ENCODE measurements around the gene TP53BP2.

- no peak for TF ChIP-seq CTCF (IDR thresholded peaks at IDR 0.05; ENCODE audit: insufficient read depth, low read depth, low read length)
- no peak for TF ChIP-seq EZH2 (IDR thresholded peaks at IDR 0.05; ENCODE audit: insufficient read depth, low read length)
These were observed 43.7 kb downstream of the TP53BP2 start for GRCh38 chr1:223802032-223802431.

All from astrocyte (in vitro differentiated cells and primary cell).